ENCODE results near the gene LRRC3.

Gene LRRC3

DNA sequence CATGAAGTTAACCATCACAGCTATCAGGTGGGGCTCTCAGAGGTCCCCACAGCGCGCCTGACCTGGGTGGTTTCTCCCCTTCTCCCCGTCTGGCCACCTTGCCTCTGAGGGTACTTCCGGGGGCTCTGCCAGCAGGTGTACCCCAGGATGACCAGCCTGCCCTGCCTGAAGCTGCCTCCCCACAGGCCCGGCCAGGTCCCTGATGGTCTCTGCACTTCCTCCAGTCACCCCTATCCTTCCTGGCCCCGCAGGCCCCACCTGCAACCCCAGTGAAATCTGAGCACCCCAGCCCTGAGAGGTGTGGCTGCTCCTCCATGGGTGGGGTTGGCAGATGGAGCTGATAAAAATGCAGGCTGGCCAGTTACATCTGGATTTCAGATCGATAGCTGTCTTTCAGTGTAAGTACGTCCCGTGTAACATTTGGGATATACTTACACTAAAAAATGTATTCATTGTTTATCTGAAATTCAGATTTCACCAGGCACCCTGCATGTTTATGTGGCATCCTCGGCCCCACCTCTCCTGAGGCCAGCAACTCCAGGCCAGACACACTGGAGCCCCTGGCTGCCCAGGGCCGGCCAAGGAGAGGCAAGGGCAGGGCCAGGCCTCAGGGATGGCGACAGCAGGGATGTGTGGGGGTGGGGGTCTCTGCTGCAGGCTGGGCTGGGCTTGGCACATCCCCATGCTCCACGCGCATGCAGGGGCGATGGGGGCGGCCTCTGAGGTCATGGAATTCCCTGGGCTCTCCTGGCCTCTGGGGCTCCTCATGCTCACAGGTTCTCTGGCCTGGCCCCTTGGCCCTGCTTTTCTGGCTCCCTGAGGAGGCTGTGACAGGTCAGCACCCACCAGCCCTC lies 25.1 kb downstream of the LRRC3 start:
- no peak for DNase-seq (ENCODE audit: low read depth)
- TF ChIP-seq, protein P1, sequence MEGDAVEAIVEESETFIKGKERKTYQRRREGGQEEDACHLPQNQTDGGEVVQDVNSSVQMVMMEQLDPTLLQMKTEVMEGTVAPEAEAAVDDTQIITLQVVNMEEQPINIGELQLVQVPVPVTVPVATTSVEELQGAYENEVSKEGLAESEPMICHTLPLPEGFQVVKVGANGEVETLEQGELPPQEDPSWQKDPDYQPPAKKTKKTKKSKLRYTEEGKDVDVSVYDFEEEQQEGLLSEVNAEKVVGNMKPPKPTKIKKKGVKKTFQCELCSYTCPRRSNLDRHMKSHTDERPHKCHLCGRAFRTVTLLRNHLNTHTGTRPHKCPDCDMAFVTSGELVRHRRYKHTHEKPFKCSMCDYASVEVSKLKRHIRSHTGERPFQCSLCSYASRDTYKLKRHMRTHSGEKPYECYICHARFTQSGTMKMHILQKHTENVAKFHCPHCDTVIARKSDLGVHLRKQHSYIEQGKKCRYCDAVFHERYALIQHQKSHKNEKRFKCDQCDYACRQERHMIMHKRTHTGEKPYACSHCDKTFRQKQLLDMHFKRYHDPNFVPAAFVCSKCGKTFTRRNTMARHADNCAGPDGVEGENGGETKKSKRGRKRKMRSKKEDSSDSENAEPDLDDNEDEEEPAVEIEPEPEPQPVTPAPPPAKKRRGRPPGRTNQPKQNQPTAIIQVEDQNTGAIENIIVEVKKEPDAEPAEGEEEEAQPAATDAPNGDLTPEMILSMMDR (IDR thresholded peaks at IDR 0.05; ENCODE audit: insufficient read depth, low read depth, low read length, missing control alignments) = no peak
- H3K4me3 ChIP-seq (ENCODE audit: low read length) = no peak overlapping the region

DNA sequence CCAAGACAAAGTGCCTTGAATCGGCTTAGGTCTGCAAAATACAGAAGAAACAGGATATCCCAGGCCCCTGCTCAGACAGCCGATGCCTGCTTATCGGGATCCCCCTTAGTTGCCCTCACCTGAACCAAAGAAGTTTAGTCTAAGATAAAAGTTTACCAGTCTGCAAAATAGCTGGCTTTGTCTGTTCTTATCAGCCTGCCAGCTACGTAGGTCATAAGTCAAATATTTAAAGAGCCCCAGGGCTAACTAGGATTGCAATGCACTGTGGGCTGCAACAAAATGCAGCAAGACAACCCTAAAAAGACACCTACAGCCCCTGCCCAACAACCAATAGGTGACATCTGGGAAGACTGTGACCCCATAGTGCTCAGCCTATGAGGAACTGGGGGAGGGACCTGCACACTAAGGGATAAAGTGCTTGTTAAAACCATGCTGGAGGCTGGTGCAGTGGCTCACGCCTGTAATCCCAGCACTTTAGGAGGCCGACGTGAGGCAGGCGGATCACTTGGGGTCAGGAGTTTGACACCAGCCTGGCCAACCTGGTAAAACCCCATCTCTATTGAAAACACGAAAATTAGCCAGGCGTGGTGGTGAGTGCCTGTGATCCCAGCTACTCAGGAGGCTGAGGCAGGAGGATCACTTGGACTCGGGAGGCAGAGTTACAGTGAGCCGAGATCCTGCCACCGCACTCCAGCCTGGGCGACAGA lies 27.4 kb downstream of the LRRC3 start:
- TF ChIP-seq, protein P1 (IDR thresholded peaks at IDR 0.05; ENCODE audit: insufficient read depth, low read depth, low read length, missing control alignments) = no peak
- no peak for DNase-seq (ENCODE audit: low read depth)
- H3K4me3 ChIP-seq (ENCODE audit: low read length) = no peak overlapping the region

DNA sequence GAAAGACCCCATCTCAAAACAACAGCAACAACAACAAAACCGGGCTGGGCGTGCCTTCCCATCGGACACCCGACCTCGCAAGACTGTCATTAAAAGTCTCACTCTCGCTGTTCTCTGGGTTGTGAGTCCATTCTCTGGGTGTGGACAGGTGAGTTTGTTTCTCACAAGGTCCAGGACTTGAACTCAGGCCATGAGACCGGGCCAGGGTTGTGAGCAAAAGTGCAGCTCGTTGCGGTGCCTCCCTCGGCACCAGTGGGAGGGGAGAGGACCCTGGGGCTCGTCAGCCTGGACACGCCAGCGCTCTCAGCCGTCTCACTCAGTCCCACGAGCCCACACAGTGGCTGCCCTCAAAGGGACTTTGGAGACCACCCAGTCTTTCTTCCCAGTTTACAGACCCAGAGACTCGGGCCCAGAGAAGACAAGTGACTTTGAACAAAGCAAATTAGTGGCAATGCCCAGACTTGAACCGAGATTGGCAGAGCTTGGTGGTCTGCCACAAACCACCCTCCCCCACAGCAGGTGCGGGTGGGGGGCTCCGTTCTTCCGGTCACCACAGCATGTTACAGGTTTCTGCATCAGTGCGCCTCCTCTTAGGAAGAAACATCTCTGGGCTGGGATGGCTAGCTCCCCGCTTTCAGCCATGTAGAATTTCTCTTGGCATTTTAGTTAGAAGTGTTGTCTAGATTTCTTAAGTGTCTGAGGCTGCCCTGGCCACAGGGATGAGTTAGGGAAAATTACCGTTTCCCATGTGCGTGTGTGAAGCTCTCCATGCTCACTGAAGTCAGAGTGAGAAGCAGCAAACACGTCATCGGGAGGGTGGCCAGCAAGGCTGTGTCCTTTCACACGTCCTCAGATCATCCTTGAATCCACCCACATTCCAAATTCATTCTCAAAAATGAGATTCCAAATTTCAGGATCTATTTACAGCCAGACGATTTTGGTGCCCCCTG lies 28.3 kb downstream of the LRRC3 start:
- no peak for DNase-seq (ENCODE audit: low read depth)
- H3K4me3 ChIP-seq (ENCODE audit: low read length) = no peak overlapping the region
- TF ChIP-seq, protein P1 (IDR thresholded peaks at IDR 0.05; ENCODE audit: insufficient read depth, low read depth, low read length, missing control alignments) = no peak

DNA sequence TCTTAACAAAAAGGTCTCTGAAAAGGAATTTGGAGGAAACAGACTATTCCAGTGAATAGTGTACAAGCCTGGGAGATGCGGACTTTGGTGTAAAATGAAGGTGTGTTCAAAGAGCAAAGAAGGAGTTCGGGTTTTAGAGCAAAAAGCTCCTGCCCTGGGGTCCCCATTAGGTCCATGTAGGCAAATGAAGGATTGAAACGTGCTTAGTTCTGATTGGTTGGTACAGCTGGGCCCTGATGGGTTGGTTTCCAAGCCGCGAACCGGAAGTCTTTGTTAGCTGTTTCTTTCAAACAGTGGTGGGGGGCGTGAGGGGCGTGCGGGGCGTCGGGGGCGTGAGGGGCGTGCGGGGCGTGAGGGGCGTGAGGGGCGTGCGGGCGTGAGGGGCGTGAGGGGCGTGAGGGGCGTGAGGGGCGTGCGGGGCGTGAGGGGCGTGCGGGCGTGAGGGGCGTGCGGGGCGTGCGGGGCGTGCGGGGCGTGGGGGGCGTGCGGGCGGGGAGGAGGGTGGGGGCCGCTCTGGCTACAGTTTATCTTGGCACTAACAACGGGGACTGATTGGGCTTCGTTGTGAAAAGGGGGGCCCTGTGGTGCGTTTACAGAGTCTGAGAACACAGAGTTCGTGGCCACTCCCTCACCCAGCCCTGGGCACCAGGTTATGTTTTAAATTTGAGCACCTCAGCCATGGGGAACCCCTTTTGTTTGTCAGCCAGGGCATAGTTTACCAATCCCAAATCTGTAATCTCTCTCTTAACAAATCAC lies 29.4 kb downstream of the LRRC3 start:
- no peak for DNase-seq (ENCODE audit: low read depth)
- TF ChIP-seq, protein P1 (IDR thresholded peaks at IDR 0.05; ENCODE audit: insufficient read depth, low read depth, low read length, missing control alignments) = no peak
- no peak overlapping the region for H3K4me3 ChIP-seq (ENCODE audit: low read length)

DNA sequence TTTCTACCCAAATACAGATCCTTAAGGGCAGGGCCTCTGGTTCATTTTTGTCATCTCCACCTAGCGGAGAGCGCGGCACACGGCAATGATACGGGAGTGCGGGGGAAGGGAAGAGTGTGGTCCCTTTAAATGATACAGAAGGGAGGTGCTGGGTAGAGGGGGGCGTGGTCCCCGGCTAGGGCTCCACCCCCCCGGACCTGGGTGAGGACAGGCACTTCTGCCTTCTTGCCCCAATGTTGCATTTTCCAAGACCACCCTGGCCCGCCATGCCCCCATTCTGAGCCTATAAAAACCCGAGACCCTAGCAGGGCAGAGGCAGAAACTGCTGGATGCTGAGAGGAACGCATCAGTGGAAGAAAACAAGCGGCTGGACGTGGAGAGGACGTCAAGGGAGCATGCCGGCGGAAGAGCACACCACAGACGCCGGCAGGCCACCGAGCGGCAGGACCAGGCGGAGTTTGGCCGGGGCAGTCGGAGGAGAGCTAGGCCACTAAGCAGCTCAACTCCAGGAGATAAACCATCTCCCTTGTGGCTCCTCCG lies 30.0 kb downstream of the LRRC3 start:
- H3K4me3 ChIP-seq (ENCODE audit: low read length) = no peak overlapping the region
- TF ChIP-seq, protein P1 (IDR thresholded peaks at IDR 0.05; ENCODE audit: insufficient read depth, low read depth, low read length, missing control alignments) = no peak
- no peak for DNase-seq (ENCODE audit: low read depth)

DNA sequence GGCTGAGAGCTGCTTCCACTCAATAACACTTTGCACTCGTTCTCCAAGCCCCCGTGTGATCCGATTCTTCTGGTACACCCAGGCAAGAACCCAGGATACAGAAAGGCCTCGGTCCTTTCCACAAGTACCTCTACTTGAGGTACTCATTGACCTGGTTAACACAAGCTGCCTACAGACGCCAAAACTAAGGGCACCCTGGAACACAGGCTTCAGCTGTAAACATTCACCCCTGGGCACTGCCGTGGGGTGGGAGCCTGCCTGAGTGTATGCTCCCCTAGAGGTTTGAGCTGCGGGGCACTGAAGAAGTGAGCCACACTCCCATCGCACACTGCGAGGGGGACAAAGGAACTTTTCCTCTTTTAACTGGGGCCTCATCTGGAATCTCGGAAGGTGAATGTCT lies 30.5 kb downstream of the LRRC3 start:
- TF ChIP-seq, protein P1 (IDR thresholded peaks at IDR 0.05; ENCODE audit: insufficient read depth, low read depth, low read length, missing control alignments) = no peak
- H3K4me3 ChIP-seq (ENCODE audit: low read length) = no peak overlapping the region
- no peak for DNase-seq (ENCODE audit: low read depth)

Data from epithelial cell of esophagus (primary cell).